Daoy (cell line): Measurements from ENCODE around the gene TAF15. TPM values are rescaled to one million over a fixed set of nuclear protein-coding genes. Genes with fewer than 3 reads are reported as not detected.

Experiments
- DNase-seq: peaks from one replicate; pipeline ENCODE4 v3.0.0-alpha.2; 2015; ENCODE audit warnings: low read depth
- total RNA-seq: library from RNA; depleted of rRNA; stranded (reverse); fragments of >200 nt; shearing (Covaris generic); gene quantifications from 2 replicates; pipeline ENCODE4 v1.2.3, GENCODE V29; 2014

TAF15 gene
- total RNA-seq, 1 experiment from 2014 or later = 15.9 TPM

- DNase-seq = no peak
Observed at GRCh38 chr17:35819455-35819854, 10.2 kb downstream of the TAF15 start.

- DNase-seq = no peak
Observed at GRCh38 chr17:35821308-35821707, 12.0 kb downstream of the TAF15 start.

- no peak for DNase-seq
Observed at GRCh38 chr17:35825206-35825605, 15.9 kb downstream of the TAF15 start.

- no peak for DNase-seq
Observed at GRCh38 chr17:35841101-35841500, 31.8 kb downstream of the TAF15 start.

- DNase-seq = peak; percentile 7
Observed at GRCh38 chr17:35841505-35841904, 32.2 kb downstream of the TAF15 start.

- DNase-seq = no peak
Observed at GRCh38 chr17:35842239-35842638, 33.0 kb downstream of the TAF15 start.

DNA sequence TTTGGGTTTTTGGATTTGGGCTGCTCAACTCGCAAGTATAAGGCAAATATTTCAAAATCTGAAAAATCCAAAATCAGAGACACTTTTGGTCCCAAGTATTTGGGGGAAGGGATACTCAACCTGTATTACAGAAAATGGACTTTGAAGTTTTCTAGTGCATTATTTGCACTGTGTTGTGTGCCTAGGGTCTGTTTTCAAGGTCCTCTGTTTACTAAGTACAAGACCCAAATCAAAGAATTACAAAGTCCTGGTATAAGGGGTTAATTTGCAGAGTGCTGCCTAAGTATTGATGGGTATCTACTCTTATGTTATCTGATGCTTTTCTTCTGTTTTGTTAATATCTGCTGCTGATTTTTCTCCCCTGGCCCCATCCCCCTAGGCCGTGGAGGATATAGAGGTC is 34.4 kb downstream of the TAF15 start:
- no peak for DNase-seq

- no peak for DNase-seq
Observed at GRCh38 chr17:35844547-35844946, 35.3 kb downstream of the TAF15 start.

- no peak for DNase-seq
Observed at GRCh38 chr17:35846055-35846809, 36.9 kb downstream of the TAF15 start.

- no peak for DNase-seq
Observed at GRCh38 chr17:35847006-35847405, 37.7 kb downstream of the TAF15 start.

DNA sequence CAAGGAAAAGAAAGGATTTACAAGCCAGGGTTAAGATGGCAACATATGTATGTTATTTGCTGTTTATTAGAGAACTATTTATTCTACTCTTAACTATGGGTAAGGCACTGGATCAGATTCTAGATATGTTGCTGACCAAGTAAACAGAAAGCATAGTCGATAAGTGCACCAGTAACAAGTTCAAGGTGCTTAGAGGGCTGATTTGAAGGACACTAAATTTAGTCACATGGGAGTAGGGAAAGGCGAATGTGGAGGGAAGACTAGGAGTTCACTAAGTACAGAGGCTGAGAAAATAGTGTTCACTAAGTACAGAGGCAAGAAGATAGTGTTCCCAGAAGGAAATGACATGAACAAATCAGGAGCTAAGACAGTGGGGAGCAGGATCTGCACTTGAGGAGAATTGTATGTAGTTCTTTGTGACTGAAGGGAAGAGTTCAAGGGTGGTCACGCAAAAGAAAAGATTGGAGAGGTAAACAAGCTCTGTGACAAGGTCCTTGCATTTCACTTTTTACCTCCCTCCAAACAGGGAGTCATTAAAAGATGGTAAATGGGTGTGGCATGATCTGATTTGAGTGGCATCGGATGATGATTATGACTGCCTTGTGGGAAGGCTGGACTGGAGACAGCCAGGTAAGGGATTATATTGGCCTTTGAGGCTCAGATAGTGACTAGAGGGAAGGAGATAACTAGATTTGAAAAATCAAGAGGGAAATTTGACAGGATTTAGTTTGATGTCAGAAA is 38.5 kb downstream of the TAF15 start:
- DNase-seq = no peak

DNA sequence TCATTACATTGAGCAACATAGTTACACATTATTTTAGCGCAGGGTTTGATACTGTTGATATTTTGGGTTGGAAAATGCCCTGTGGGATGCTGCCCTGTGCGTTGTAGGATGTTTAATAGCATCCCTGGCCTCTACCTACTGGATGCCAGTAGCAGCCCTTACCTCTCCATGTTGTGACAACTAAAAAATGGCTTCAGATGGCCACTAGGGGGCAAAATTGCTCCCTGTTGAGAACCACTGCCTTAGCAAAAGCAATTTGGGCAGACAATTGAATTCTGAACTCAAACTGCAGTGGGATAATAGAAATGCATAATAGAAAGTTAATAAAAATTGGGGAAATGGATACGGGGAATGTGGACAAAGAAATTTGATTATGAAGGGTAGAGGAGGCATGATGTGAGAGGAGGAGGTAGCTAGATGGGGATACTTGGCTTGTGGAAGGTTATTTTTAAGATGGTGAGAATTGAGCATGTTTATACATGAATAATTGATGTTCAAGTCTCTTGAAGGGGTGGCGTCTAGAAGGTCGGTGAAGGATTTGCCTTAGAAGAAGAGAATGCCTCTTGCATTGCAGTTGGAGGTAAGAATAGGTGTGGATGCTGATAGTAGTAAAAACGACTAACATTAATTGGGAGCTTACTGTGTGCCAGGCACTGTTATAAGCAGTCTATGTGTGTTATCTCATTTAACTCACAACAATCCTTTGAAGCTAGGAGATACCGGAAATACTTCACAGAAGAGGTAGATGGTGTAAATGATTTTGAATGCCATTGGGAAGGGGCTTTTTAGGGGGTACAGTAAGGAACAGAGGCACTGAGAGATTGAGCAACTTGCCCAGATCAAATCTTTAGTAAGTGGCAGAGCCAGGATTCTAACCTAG is 40.4 kb downstream of the TAF15 start:
- peak; percentile 47 for DNase-seq

DNA sequence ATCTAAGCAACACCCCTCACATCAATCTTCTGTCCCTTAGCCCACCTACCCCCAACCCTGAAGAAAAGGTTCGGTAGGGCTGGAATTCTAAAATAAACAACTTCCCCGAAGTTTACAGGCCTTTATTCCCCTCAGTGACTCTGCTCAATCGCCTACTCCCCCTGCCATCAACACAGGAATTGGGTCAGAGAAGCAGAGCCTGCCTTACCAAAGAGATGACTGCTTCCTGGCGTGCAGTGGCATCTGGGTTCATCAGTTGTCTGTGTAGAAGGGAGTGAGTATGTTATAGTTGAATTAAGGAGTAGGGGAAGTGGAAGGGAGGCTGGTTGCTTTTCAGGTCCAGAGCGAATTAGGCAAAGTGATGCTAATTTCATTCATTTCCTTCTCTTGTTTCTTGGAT is 46.7 kb downstream of the TAF15 start:
- DNase-seq = no peak

DNA sequence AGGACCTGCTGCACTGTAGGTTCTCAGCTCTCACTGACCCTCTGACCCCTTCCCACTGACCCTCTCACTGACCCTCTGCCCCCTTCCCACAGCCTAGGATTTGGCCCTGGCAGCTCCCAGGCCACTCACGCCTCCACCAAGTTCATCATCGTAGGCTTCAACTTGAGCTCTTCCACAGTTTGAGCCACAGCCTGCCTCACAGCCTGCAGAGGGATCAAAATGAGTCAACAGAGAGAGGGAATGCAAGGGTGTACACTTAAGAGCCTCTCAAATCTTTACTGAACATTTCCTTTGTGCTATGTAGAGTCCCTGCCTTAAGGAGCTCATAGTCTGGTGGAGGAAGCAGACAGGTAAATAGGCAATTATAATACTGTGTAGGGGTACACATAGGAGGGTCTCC is 47.3 kb downstream of the TAF15 start:
- no peak for DNase-seq

GRCh38 chr17:35864853-35865252 is 55.6 kb downstream of the TAF15 start:
- no peak for DNase-seq

DNA sequence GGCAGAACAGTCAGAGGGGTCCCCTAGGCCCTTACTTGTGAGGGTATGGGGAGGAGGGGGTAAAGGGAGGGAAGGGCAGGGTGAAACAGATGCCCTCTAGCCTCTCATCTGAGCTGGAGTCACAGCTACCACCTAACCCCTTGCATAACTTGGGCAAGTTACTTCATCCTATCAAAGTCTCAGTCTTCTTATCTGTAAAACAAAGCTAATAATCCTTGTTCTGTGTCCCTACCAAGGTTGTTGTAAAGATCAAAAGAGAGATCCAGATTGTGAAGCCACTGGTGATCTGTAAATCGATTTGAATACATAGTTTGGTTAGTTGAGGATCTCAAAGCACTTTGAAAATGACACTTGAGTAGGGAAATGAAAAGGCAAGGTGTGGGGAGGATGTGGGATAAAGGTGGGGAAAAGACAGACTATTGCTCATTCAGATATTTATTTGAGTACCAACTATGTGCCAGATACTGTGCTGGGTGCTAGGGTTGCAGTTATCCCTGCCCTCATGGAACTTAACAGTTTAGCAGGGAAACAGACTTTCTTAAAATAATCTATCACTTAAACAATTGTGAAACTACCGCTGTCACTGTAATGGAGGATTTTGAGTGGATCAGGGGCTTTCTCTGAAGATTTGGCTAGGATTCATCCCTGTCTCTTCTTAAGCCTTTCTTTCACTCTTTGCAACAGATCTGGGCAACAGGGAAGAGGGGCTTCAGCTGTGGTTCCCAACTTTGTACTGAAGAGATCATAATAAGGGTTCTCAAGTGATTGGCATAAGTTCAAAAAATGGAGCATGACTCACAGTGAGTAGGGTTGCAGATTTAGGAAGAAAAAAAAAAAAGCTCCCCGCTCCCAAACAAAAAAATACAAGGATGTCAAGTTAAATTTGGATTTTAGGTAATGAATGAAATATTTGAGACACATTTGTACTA is 56.4 kb downstream of the TAF15 start:
- peak; percentile 39 for DNase-seq

DNA sequence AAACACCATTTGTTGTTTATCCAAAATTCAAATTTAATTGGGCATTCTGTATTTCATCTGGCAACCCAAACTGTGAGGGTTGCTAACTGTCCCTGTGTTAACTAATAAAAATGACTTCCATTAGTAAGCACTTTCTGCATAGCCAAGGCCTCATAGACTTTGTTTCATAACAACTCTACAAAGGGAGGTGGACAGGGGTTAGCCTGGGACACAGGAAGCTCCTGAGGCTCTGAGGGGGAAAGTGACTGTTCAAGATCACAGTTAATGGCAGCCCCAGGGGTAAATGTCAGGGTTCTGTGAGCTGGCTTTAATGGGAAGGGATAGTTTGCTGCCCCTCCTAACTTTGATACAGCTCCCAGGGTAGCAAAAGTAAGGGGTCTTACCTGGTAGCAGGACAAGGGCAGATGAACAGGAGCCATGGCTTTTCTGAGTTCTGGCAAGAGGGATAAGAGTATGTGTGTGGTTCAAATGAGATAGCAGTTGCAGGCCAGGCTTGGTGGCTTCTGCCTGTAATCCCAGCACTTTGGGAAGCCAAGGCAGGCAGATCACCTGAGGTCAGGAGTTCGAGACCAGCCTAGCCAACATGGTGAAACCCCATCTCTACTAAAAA is 57.2 kb downstream of the TAF15 start:
- DNase-seq = no peak

DNA sequence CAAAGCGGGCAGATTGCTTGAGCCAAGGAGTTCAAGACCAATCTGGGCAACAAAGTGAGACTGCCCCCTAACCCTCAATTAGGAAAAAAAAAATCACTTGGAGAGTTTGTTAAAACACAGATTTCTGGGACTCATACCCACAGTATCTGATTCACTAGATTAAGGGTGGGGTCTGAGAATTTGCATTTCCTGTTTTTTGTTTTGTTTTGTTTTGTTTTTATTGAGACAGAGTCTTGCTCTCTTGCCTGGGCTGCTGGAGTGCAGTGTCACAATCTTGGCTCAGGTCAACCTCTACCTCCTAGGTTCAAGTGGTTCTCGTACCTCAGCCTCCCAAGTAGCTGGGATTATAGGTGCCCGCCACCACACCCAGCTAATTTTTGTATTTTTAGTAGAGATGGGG is 58.3 kb downstream of the TAF15 start:
- no peak for DNase-seq

GRCh38 chr17:35868737-35869136 is 59.5 kb downstream of the TAF15 start, which contains the start of gene HEATR9:
Gene HEATR9 (minus strand): TSS chr17:35868891. CDS start chr17:35868742, 149 bp downstream.
- DNase-seq = no peak

DNA sequence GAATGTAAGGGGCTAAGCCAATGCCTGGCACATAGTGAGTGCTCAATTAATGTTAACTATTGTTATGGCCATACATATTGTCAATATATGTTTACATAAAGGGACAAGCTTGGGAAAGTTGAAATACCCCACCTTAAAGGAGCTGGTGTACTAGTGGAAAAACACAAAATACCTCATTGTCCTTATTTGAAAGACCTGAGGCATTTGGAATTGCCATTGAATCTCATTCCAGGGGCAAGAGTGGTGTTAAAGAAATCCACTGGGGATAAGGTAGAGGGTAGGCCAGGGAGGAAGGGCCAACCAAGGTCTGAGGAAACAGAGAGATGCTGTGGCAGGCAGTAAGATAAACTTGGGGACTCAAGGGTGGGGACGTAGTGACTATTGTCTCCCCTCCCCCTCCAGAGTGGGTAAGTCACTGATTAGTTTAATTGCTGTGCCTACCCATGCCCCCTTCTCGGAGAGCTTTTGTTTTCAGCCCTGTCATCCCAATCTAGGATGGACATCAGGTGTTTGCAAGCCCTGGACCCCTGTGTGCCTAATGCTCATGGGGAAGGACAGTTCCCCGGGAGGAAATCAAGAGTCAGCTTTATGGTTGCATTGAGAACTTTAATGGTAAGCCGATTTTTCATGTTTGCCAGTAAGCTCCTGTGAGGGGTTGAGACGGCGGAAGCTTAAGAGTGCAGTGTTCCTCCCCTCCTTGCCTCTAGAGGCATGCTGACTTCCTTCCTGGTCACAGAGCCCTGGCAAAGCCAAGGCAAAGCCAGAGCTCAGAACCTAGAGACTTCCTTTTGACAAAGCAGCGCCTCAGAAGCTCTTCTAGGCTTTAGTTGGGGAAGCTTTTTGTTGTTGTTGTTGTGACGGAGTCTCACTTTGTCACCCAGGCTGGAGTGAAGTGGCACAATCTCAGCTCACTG is 61.9 kb downstream of the TAF15 start:
- DNase-seq = no peak
